Fibroblast of skin of left quadriceps (primary cell): Measurements from ENCODE around the gene DIO3.

Experiments used
- DNase-seq, 2 experiments: peaks; one replicate each; pipeline ENCODE4 v3.0.0-alpha.2; 2013; ENCODE audit warnings: low read depth in 2 of 2

Gene DIO3

GRCh38 chr14:101583006-101583714 lies 21.9 kb downstream of the DIO3 start:
- no peak for DNase-seq

DNA sequence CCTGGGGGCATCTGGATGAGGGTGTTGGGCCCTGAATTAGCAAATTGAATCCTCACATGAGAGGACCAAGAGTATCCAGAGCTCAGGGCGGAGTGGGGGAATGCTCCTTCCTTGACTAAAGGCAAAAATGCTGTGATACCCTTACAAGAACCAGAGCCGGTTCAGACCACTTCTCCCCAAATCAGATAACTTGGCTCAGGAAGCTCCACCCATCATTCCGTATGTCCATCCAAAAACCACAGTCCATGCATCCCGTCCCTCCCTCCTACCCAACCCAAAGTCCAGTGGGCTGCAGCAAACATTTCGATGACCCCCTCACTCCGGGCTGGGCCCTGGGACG lies 22.4 kb downstream of the DIO3 start:
- DNase-seq: no peak

GRCh38 chr14:101584055-101584859 lies 23.0 kb downstream of the DIO3 start:
- DNase-seq: peak; percentile 91

DNA sequence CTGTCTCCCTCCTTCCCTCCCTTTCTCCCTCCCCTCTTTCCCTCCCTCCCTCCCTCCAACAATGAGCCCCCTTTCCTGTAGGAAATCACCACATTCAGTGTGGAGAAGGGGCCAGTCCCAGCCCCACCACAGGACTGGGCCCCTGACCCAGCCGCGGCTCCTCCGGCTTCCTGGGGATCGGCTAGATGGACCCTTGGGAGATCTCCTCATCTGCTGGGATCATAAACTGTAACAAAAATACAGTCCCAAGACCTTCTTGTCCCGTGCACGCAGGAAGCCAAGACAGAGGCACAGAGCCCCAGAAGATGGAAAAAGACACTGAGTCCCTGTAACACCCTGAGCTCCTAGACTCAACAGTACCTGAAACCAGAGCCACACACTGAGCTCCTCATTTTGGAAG lies 23.9 kb downstream of the DIO3 start:
- DNase-seq: no peak

DNA sequence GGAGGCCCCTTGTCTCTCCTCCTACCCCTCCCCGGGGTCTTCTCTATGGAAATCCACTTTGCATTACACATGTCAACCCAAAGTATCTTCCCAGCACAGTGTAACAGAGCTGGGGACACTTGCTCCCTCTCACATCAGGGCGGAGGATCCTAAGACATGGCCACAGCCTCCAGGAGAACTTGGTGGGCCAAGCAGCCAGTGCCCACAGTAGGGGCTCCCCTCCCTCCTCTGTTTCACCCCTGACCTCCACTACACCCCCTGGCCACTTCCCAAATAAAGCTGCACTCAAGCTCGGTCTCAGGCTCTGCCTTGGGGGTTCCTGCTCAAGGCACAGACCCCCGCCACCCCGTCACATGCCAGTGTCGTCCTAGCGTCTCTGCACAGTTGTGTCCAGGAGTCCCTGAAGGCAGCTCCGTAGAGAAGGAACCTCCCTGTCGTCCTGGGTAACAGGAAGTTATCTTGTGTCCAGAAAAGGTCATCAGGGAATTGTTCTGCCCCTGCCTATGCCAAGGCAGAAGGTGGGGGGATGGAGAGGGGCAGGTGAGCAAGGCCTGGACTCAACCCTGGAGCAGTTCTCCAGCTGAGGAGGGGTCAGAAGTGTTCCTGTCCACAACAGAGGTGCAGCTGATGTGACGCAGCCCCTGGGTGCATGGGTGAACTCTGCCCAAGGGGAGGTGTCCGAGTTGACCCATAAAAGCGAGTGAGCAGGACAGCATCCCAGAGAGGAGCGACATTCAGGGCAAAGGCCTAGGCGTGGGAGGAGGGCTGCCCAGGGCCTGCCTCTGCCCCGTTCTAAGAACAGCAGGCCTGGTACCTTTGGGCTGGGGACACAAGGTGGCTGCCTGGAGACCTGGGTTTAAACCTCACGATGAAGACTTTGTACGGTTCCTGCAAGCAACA lies 25.5 kb downstream of the DIO3 start:
- DNase-seq: no peak

DNA sequence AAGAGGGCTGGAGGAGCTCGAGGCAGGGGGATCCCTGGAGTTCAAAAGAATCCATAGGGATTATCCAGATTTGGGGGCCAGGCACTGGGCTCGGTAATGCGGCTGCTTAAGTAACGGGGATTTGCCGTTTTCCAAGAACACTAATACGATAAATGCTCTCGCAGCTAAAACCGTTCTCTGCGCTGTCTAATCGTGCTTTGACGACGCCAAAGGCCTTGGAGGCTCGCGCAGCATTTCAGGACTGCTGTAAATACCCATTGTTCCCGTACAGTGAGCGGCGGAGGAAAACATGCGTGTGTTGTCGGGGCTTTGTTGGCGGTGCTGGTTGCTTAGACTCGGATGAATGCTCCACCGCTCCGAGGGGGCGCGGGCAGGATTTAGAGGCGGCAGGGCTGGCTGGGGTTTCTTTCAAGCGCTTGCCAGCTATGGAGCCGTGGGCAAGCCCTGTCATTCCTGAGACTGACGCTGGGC lies 26.2 kb downstream of the DIO3 start:
- DNase-seq: no peak

- DNase-seq: no peak
Observed at GRCh38 chr14:101588286-101588975, 27.1 kb downstream of the DIO3 start.

DNA sequence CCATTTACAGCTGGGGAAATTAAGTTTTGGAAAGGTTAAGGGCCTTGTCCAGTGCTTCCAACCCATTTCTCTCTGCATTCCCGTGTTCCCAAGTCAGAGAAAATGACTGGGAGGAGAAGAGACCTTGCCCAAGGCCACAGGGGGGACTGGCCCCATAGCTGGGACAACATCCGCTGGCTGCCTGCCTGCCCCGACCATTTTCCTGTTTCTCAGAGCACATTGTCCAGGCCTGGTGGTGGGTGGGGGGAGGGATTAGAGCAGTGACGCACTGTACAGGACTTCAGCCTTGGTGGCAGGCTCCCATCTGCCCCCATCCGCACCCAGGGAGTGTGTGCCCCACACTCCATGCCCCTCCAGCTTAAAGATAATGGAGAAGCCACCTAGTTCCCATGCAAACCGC lies 27.7 kb downstream of the DIO3 start:
- no peak for DNase-seq

GRCh38 chr14:101589486-101590015 lies 28.3 kb downstream of the DIO3 start:
- DNase-seq: no peak

GRCh38 chr14:101590062-101590461 lies 28.8 kb downstream of the DIO3 start:
- DNase-seq: no peak

GRCh38 chr14:101590616-101591015 lies 29.3 kb downstream of the DIO3 start:
- DNase-seq: no peak

DNA sequence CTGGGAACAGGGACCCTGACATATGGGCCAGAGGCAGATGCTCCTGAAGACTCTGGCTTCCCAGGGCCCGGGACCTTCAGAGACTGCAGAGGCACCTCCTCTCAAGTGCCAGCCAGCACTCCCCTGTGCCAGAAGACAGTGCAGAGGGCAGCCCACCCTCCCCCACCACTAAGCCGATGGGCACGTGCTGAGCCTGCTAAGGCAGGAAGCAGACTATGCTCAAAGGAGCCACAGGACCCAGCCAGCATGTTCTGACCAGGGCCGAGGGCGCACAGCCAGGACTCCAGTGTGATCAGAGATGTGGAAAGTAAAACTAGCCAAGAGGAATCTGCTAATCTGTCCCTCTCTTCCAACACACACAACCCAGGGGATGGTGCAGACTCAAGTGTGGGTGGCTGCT lies 29.8 kb downstream of the DIO3 start:
- no peak for DNase-seq

DNA sequence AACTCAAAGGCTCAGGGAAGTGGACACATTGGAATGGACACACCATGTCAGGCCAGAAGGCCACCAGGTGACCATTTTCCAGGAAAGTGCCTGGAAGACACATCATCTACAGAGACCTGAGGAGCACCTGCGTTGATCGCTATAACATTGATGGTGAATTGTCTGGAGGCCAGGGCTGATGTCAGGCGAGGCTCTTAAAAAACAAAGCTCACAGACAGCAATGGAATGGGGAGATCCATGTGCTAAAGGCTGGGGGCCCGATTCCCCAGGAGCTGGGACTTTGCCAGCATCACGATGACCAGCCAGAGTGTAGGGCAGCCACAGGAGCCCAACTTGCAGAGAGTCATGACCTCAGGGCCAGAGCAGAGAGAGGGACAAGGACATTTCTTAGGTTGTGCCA lies 30.3 kb downstream of the DIO3 start:
- DNase-seq: no peak

DNA sequence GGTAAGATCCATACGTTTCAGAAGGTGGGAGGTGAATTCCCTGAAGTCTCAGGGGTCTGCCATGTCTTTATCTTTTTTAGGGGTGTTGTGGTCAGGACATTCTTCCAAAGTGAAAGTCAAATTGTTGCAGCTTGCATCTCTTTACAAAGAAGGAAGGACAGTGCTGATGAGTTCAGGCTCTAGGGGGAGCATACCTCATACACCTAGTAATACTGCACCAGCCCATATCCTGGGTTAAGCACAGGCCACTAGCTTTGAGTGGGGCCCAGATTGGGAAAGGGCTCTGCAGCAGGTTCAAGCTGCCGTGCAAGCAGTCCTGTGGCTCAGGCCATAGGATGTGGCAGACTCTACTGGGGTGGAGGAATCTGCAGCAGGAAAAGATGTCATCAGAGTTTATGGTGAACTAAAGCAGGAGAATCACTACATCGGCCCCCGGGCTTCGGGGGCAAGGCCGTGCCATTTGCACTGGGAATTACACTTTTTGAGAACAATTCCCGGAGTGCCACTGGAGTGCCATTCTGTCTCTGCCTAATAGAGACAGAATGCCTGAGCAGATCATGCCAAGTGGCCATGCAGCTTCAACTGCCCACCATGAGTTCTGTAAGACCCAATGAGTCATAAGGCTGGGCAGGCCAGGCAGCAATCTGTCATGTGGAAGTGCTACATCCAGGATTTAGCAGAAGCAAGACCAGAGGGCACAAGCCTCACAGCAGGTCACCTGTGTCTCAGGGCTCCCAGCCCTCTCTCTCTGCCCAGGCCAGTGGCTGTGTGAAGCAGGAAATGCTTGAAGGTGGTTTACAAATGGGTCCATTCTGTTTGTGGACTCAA lies 32.3 kb downstream of the DIO3 start:
- DNase-seq: no peak

DNA sequence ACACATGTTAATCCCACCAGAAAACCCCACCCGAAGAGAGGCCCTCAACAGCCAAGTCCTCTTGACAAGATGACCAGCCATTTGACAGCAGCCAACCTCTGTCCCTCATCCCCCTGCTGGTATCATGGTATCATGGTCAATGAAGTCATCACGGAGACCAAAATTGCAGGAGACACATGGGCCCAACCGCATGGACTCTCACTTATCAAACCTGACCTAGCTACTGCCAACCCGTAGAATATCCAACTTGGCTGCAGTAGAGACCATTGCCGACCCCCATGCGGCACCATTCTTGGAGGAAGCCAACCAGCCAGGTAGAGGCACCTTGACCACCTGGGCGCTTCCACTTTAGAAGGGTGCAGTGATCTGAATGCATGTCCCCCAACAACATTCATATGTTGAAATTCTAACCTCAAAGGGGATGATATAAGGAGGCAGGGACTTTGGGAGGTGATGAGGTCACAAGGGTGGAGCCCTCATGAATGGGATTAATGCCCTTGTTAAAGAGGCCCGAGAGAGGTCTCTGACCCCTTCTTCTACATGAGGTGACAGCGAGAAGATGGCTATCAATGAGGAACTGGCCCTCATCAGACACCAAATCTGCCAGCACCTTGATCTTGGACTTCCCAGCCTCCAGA lies 33.3 kb downstream of the DIO3 start:
- DNase-seq: no peak

DNA sequence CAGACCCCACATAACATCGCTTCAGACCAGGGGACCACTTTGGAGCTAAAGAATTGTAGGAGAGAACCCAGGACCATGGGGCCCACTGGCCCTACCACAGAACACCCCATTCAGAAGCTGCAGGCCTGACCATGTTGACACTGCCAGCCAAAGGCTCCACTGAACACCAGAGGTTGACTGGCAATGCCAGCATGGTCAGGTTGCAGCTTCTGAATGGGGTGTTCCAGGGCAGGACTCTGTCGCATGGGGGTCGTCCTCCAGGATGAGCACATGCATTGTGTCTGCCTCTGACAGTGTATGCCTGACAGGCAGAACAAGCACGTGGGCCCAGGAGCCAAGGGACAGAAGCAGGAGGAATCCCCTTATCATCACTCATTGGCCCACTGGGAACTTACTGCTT lies 34.1 kb downstream of the DIO3 start:
- DNase-seq: no peak

DNA sequence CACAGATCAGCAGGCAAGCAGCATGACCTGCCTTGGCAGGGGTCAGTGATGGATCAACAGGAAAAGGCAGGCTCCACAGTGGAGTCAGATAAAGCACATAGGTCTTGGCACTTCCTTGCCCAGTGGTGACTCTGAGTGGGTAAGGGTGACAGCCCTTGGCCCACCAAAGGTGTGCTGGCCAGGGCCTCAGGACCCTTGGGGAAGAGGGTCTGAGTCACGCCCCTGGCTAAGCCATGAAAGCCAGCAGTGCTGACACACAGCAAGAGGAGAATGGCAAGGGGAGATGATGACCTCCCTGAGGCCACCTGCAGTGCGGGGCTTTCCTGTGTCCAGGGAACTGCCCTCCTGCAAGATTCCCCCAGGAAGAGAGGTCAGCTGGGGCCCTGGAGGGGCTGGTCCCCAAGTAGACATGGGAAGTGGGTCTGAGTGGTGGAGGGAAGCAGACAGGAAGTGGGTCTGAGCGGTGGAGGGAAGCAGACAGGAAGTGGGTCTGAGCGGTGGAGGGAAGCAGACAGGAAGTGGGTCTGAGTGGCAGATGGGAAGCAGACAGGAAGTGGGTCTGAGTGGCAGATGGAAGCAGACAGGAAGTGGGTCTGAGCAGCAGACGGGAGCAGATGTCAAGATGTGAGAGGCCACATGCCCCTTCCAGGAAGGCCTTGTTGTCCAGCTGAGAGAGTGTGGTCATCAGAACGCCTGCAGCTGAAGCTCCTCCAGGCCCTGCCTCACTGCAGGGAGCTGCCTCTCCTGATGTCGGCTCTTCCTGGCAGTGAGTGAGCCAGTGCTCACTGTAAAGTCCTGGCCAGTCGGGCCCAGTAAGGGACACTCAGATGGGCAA lies 34.8 kb downstream of the DIO3 start:
- DNase-seq: no peak

GRCh38 chr14:101596742-101597141 lies 35.4 kb downstream of the DIO3 start:
- no peak for DNase-seq

- no peak for DNase-seq
Observed at GRCh38 chr14:101598159-101598558, 36.9 kb downstream of the DIO3 start.
